Keratinocyte (primary cell): ENCODE measurements around the gene CD34.

Source experiments
- EZH2 ChIP-seq: IDR thresholded peaks from one replicate; pipeline ENCODE4 v1.6.1; 2012; ENCODE audit warnings: inconsistent platforms, mild to moderate bottlenecking, low read length, moderate library complexity
- TF ChIP-seq, protein P1 (sequence below), 3 experiments: IDR thresholded peaks in 1 of 3; conservative IDR thresholded peaks in 1 of 3; optimal IDR thresholded peaks in 1 of 3; 2 replicates in 2 of 3; 3 replicates in 1 of 3; pipeline versions ENCODE3 to v1.5.1; 2011; ENCODE audit warnings: low read length in 3 of 3, mild to moderate bottlenecking in 3 of 3, moderate library complexity in 2 of 3, control low read depth in 1 of 3, inconsistent platforms in 1 of 3; ENCODE audit not compliant: insufficient read depth in 2 of 3; ENCODE audit errors: extremely low read depth in 1 of 3

DNA sequence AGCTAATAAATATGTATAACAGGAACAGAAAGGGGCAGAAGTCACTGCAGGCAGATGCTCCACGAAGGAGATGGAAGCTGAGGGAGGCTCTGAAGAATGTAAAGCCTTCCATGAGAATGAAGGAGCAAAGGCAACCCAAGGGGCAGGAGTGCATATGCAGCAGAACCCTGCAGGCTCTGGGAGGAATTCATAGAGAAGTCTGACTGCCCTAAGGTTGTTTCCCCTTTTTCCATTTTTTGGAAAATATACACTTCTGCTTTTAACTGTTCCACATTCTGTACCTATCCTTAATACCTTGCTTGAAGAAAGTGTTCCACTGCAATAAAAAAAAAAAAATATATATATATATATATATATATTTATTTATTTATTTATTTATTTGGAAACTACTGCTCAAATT is 69.6 kb downstream of the CD34 start:
- TF ChIP-seq, protein P1, sequence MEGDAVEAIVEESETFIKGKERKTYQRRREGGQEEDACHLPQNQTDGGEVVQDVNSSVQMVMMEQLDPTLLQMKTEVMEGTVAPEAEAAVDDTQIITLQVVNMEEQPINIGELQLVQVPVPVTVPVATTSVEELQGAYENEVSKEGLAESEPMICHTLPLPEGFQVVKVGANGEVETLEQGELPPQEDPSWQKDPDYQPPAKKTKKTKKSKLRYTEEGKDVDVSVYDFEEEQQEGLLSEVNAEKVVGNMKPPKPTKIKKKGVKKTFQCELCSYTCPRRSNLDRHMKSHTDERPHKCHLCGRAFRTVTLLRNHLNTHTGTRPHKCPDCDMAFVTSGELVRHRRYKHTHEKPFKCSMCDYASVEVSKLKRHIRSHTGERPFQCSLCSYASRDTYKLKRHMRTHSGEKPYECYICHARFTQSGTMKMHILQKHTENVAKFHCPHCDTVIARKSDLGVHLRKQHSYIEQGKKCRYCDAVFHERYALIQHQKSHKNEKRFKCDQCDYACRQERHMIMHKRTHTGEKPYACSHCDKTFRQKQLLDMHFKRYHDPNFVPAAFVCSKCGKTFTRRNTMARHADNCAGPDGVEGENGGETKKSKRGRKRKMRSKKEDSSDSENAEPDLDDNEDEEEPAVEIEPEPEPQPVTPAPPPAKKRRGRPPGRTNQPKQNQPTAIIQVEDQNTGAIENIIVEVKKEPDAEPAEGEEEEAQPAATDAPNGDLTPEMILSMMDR (optimal IDR thresholded peaks at IDR 0.05 in 1 of 3, IDR thresholded peaks at IDR 0.05 in 1 of 3, conservative IDR thresholded peaks at IDR 0.05 in 1 of 3; ENCODE audit: extremely low read depth in 1 of 3, insufficient read depth in 2 of 3, low read length in 3 of 3) = no peak
- TF ChIP-seq EZH2 = no peak
